Measurements from ENCODE around the gene INPP5J.

DNA sequence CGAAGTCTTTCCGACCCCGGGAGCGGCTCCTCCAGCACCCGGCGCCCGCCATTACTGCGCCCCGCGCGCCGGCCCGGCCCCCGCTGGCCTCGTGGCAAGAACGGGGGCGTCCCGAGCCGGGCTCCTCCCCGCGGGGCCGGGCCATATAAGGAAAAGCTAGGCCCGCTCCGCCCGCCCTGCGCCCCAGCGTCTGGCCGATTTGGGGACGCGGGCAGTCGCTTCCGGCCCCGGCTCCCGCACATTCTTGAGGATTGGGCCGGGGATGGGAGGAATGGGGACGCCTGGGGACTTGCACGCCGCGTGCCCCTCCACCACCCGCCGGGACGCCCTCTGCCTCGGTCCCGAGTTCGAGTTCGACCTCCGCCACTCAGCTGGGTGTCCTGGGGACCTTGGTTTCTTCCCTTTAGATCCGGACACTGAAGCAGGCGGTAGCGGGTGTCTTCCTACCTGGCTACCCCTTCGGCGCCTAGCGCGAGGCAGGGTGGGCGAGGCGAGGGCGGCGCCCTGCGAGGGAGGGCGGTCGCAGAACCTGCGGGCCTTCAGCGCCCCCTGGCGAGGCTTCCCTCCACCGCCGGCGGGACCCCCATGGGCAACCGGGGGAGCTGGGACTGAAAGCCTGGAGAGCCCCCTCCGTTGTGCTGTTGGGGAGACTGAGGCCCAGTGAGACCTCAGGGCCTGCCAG, 37.8 kb upstream of the INPP5J start:
- TF ChIP-seq GATA3 (IDR thresholded peaks at IDR 0.05; ENCODE audit: low read depth, low read length) (no peak), GATA2 (IDR thresholded peaks at IDR 0.05; ENCODE audit: low read depth, low read length) (no peak)

All from SH-SY5Y (cell line).